Ramos (cell line): ENCODE results near the gene FBXO46.

Source experiments
- in situ Hi-C: fragments of 300-500 bp; cut with MboI; formaldehyde crosslinking; loops from one replicate; pipeline ENCODE4 v1.14.3; 2022; ENCODE audit warnings: low sequenced_read_pairs; ENCODE audit not compliant: unreplicated experiment

FBXO46 gene

DNA sequence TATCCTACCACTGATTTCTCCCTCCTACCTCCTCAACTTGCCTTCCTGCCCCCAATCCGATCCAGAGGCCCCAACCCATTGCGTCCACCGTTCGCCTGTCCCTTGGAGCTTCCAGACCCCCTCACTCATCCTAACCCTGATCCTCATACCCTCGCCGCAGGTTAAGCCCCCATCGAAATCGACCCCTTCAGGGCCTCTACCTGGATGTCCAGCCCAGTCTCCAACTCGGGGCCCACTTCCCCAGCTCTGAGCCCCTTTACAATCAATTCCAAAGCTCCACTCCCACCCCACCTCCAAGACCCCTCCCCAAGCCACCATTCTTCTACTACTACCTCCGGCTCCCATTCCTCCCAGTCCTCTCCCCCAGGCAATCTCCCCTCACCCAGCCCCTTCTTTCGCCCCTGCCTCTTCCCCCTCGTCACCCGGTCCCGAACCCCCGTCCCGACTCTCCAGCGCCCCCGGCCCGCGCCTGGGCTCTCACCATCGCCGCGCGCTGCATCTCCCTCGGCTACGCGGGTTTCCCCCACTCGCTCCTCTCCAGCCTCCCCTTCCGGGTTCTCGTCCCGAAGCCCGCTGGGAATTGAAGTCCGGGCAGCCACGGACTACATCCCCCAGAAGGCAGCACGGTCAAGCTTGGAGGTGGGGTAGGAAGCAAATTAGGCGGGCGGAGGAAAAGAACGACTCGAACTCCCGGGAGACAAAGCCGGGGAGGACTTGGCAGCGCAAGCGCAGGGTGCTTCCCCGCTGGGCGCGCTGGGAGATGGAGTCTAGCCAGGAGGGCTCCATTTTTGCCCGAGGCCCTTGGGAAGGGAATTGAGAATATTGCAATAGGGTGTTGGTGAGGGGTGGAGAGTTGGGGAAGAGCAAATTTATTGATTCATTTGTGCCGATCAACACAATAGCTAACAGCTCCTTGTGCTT, at the start of gene FBXO46:
Gene FBXO46, minus strand, starts transcription at position 529 of the 921 bp plus-strand sequence. CDS start 17,401 bp downstream, outside the sequence.
- in situ Hi-C loops, result no loop called here

DNA sequence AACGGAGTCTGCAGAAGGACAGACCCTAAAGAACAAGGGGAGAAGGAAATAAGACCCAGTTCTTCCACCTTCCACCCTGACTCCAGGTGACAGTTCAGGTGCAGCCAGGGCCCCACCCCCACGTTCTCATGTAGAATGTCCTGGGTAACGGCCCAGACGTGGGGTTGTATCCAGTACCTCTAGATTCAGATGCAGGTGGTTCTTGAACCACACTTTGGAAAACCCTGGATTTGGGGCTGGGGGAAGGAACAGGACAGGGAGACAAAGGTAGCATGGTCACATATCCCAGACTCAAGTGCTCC, 49.4 kb upstream of the FBXO46 start:
- in situ Hi-C loops, result no loop called here

GRCh38 chr19:45779231-45780145, 48.8 kb upstream of the FBXO46 start:
- in situ Hi-C loops, result no loop called here

GRCh38 chr19:45778010-45778661, 47.4 kb upstream of the FBXO46 start:
- in situ Hi-C loops, result no loop called here

DNA sequence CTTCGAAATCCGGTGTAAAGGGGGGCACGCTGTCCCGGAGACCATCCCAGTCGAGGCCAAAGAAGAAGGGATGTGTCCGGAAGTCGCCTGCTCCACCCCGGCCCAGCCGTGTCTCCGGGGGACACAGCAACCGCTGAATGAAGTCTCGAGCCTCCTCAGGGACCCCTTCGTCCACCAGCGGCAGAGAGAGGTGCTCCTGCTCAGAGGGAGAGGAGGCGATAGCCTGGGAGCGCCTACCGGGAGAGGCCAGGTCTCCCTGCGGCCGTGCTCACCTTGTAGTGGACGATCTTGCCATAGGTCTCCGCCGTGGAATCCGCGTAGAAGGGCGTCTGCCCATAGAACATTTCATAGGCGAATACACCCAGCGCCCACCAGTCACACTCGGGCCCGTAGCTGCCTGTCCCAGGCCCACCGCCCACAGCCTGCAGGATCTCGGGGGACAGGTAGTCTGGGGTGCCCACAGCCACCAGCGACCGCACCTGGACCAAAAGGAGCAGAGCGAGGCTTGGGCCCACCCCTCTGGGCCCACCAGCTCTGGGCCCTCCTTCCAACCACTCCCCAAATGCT, 46.8 kb upstream of the FBXO46 start:
- in situ Hi-C loops, result no loop called here

DNA sequence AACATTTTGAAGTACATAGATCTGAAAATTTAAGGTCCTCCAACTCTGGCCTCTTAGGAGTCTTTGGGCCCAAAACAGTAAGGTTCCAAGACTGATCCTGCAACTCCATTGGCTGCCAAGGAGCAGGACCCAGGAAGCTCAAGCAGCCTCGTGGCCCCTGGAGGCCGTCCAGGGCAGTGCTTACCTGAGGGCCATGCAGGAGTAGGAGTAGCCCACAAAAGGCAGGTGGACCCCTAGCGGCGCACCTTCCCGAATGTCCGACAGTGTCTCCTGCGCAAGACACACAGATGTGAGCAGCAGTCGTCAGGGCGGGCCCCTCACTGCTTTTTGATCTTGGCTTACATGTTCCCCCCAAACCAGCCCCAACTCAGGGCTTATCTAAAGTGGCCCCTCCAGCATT, 44.1 kb upstream of the FBXO46 start:
- in situ Hi-C loops, result no loop called here

- in situ Hi-C loops, result no loop called here
These were observed 42.7 kb upstream of the FBXO46 start for GRCh38 chr19:45773384-45773783.

DNA sequence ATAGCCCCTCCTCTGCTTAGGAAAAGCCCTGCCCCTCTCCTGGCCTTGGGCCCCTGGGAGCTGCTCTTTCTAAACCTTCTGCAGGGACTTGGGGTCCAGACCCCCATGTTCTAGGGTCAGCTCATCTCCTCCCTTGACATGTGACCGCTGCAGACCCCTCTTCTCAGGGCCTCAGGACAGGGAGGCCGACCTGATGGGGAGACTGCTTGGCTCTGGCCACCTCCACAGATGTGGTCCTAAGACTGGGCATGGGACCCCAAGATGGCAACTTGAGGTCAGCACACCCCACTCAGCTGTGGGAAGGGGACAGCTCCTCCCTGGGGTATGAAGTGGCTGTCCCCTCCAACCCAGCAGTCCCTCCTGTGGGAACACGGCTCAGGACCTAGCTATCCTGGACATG, 42.2 kb upstream of the FBXO46 start:
- in situ Hi-C loops, result no loop called here

- in situ Hi-C loops, result no loop called here
These were observed 41.6 kb upstream of the FBXO46 start for GRCh38 chr19:45772130-45772840.

DNA sequence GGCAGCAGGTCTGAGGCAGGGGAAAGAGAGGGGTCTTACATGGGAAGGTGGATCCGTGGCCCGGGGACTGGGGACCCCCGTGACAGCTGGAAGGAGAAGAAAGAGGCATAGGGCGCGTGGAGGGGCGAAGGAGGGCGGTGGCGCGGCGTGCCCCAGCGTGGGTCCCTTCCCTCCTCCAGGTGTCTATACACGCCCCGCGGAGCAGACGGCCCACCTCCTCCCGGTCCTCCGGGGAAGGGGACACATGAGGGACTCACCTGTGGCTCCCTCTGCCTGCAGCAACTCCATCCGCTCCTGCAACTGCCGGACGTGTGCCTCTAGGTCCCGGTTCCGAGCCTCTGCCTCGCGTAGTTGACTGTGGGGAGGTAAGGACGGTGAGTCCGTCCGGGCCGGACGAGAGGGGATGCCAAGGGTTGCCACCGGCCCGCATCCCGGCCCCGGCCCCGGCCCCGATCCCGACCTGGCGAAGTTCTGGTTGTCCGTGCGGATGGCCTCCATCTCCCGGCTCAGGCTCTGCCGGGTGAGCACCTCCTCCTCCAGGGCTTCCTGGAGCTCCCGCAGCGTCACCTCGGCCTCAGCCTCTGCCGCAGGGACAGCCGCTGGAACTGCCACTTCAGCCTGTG, 40.7 kb upstream of the FBXO46 start:
- in situ Hi-C loops, result no loop called here

GRCh38 chr19:45770192-45771101, 39.8 kb upstream of the FBXO46 start:
- in situ Hi-C loops, result no loop called here

- in situ Hi-C loops, result no loop called here
These were observed 39.1 kb upstream of the FBXO46 start for GRCh38 chr19:45769821-45770191.

GRCh38 chr19:45768984-45769782, 38.5 kb upstream of the FBXO46 start, which contains the start of gene SIX5:
SIX5 (minus strand) TSS chr19:45769252; CDS start chr19:45768844, 408 bp downstream.
- in situ Hi-C loops, result no loop called here

- in situ Hi-C loops, result no loop called here
These were observed 37.9 kb upstream of the FBXO46 start for GRCh38 chr19:45768655-45768983.

DNA sequence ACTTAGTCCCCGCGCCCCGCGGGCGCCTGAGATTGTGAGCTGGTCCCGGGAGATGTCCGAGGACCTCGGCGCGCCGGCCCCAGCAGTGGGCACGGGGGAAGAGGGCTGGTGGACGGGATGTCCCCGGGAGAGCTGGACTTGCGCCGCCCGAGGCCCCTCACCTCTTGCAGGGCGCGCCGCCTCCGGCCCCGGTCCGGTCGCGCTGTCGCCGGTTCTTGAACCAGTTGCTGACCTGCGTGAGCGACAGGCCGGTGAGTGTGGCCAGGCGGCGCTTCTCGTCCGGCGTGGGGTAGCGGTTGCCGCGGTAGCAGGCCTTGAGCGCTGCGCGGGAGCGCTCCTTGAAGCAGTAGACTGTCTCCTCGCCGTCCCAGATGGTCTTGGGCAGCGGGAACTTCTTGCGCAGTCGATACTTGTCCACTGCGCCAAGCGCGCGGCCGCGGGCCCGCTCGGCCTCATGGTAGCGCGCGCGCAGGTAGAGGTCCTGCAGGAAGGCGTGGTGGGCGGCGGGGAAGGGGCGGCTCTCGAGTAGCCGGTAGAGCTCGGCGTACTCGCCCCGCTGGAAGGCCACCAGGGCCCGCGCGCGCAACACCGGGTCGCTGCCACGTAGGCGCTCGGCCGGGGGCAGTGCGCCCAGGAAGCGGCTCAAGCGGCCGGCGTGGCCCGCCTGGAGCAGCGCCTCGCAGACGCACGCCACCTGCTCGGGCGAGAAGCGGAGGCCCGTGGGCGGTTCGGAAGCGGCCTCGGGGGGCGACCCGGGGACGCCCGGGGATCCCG, 37.4 kb upstream of the FBXO46 start:
- in situ Hi-C loops, result no loop called here

- in situ Hi-C loops, result no loop called here
These were observed 36.7 kb upstream of the FBXO46 start for GRCh38 chr19:45767410-45767880.

- in situ Hi-C loops, result no loop called here
These were observed 36.2 kb upstream of the FBXO46 start for GRCh38 chr19:45766869-45767346.
